HEK293 (cell line): ENCODE results near the gene SETD4.

Experiments
- CTCF ChIA-PET: fragments of 350-600 bp; formaldehyde crosslinking; extraction: SDS; loops from one replicate; lab custom pipeline; 2021; ENCODE audit warnings: antibody characterized with exemption; lab: Yijun Ruan, JAX
- POLR2A ChIA-PET: fragments of 300-600 bp; formaldehyde crosslinking; extraction: SDS; loops from one replicate; lab custom pipeline; 2020; ENCODE audit warnings: antibody characterized with exemption, inconsistent platforms; lab: Yijun Ruan, JAX
- H3K27ac ChIP-seq: fragments of 200-500 bp; sonication (Bioruptor generic); 2 replicates; pipeline ENCODE4 v1.5.1; 2014; ENCODE audit warnings: low read depth, low read length, control low read depth, inconsistent platforms; ENCODE audit errors: extremely low read depth
- H3K36me3 ChIP-seq, 2 experiments: fragments of 200-500 bp in 1 of 2; sonication (Bioruptor generic) in 1 of 2; 1 replicate in 1 of 2; 2 replicates in 1 of 2; pipeline ENCODE4 v1.5.1; 2014 to 2017; ENCODE audit warnings: inconsistent platforms in 2 of 2, low read length in 2 of 2; ENCODE audit not compliant: control insufficient read depth in 2 of 2, insufficient read depth in 1 of 2
- H3K4me1 ChIP-seq: fragments of 200-500 bp; sonication (Bioruptor generic); 2 replicates; pipeline ENCODE4 v1.5.1; 2014; ENCODE audit warnings: mild to moderate bottlenecking, low read length, inconsistent platforms; ENCODE audit not compliant: control insufficient read depth, insufficient read depth
- H3K4me3 ChIP-seq: 2 replicates; pipeline ENCODE4 v1.5.1; 2011; ENCODE audit warnings: low read depth, mild to moderate bottlenecking, control low read depth, low read length, moderate library complexity
- H3K9me3 ChIP-seq: fragments of 200-500 bp; sonication (Bioruptor generic); 2 replicates; pipeline ENCODE4 v1.5.1; 2014; ENCODE audit warnings: low read depth, low read length, inconsistent platforms; ENCODE audit not compliant: control insufficient read depth, insufficient read depth
- GFI1B ChIP-seq: fragments of 450-650 bp; formaldehyde crosslinking; IDR thresholded peaks from 2 replicates; pipeline ENCODE4 v1.5.1; 2016; ENCODE audit warnings: missing biosample characterization, missing genetic modification characterization
- GLIS2 ChIP-seq: fragments of 450-650 bp; formaldehyde crosslinking; IDR thresholded peaks from 2 replicates; pipeline ENCODE4 v1.5.1; 2016; ENCODE audit warnings: missing biosample characterization, missing genetic modification characterization
- REPIN1 ChIP-seq: fragments of 450-650 bp; formaldehyde crosslinking; IDR thresholded peaks from 2 replicates; pipeline ENCODE4 v1.5.1; 2017; ENCODE audit warnings: missing biosample characterization, missing genetic modification characterization, low read depth
- ZBTB1 ChIP-seq: fragments of 450-650 bp; formaldehyde crosslinking; IDR thresholded peaks from 2 replicates; pipeline ENCODE4 v1.5.1; 2016; ENCODE audit warnings: missing biosample characterization, missing genetic modification characterization
- ZBTB21 ChIP-seq: fragments of 450-650 bp; formaldehyde crosslinking; IDR thresholded peaks from 2 replicates; pipeline ENCODE4 v1.5.1; 2017; ENCODE audit warnings: missing biosample characterization, missing genetic modification characterization
- ZFP41 ChIP-seq: fragments of 450-650 bp; formaldehyde crosslinking; IDR thresholded peaks from 2 replicates; pipeline ENCODE4 v1.5.1; 2016; ENCODE audit warnings: missing biosample characterization, missing genetic modification characterization, borderline replicate concordance
- ZNF114 ChIP-seq: fragments of 450-650 bp; formaldehyde crosslinking; IDR thresholded peaks from 2 replicates; pipeline ENCODE4 v1.5.0; 2017; ENCODE audit warnings: missing biosample characterization, missing genetic modification characterization
- ZNF2 ChIP-seq: fragments of 450-650 bp; formaldehyde crosslinking; IDR thresholded peaks from 2 replicates; pipeline ENCODE4 v1.5.1; 2016; ENCODE audit warnings: missing biosample characterization, missing genetic modification characterization
- ZNF221 ChIP-seq: fragments of 450-650 bp; formaldehyde crosslinking; IDR thresholded peaks from 2 replicates; pipeline ENCODE4 v1.5.1; 2017; ENCODE audit warnings: missing biosample characterization, missing genetic modification characterization, borderline replicate concordance
- ZNF311 ChIP-seq: fragments of 450-650 bp; formaldehyde crosslinking; IDR thresholded peaks from 2 replicates; pipeline ENCODE4 v1.5.1; 2017; ENCODE audit warnings: missing biosample characterization, missing genetic modification characterization, borderline replicate concordance
- ZNF350 ChIP-seq: fragments of 450-650 bp; formaldehyde crosslinking; IDR thresholded peaks from 2 replicates; pipeline ENCODE4 v1.5.0; 2017; ENCODE audit warnings: missing biosample characterization, mild to moderate bottlenecking, missing genetic modification characterization
- ZNF426 ChIP-seq: fragments of 450-650 bp; formaldehyde crosslinking; IDR thresholded peaks from 2 replicates; pipeline ENCODE4 v1.5.1; 2017; ENCODE audit warnings: missing biosample characterization, missing genetic modification characterization, mild to moderate bottlenecking, inconsistent platforms, moderate library complexity
- ZNF501 ChIP-seq: fragments of 450-650 bp; formaldehyde crosslinking; IDR thresholded peaks from 2 replicates; pipeline ENCODE4 v1.5.1; 2016; ENCODE audit warnings: missing biosample characterization, missing genetic modification characterization
- ZNF514 ChIP-seq: fragments of 450-650 bp; formaldehyde crosslinking; IDR thresholded peaks from 2 replicates; pipeline ENCODE4 v1.5.1; 2016; ENCODE audit warnings: missing biosample characterization, missing genetic modification characterization
- ZNF549 ChIP-seq: fragments of 450-650 bp; IDR thresholded peaks from 2 replicates; pipeline ENCODE4 v1.5.1; 2018; ENCODE audit warnings: missing biosample characterization, missing genetic modification characterization, mild to moderate bottlenecking, inconsistent platforms, moderate library complexity
- ZNF785 ChIP-seq: fragments of 450-650 bp; formaldehyde crosslinking; IDR thresholded peaks from 2 replicates; pipeline ENCODE4 v1.5.1; 2016; ENCODE audit warnings: missing biosample characterization, missing genetic modification characterization
- ZNF837 ChIP-seq: fragments of 450-650 bp; formaldehyde crosslinking; IDR thresholded peaks from 2 replicates; pipeline ENCODE4 v1.5.1; 2016; ENCODE audit warnings: missing biosample characterization, missing genetic modification characterization
- TF ChIP-seq, protein P1 (sequence below): fragments of 450-650 bp; formaldehyde crosslinking; optimal IDR thresholded peaks from 2 replicates; pipeline ENCODE3; 2016; ENCODE audit warnings: missing biosample characterization, mild to moderate bottlenecking, missing genetic modification characterization
- TF ChIP-seq, protein P2 (sequence below): fragments of 450-650 bp; formaldehyde crosslinking; IDR thresholded peaks from 2 replicates; pipeline ENCODE4 v1.5.1; 2016; ENCODE audit warnings: missing biosample characterization, missing genetic modification characterization, borderline replicate concordance

SETD4 gene

DNA sequence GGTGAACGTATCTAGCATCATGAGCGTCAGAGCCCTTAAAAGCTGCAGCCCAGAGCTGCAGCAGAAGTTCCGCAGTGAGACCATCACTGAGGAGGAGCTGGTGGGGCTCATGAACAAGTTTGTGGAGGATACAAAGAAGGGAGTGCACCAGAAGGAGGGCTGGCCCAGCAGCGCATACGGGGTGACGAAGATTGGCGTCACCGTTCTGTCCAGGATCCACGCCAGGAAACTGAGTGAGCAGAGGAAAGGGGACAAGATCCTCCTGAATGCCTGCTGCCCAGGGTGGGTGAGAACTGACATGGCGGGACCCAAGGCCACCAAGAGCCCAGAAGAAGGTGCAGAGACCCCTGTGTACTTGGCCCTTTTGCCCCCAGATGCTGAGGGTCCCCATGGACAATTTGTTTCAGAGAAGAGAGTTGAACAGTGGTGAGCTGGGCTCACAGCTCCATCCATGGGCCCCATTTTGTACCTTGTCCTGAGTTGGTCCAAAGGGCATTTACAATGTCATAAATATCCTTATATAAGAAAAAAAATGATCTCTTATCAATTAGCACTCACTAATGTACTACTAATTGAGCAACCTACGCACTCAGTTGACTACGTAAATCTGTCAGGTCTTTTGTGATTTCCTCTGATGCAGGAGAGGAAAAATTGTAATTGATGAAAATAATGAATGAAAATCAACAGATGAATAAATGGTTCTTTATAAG is 12.3 kb upstream of the SETD4 start:
- CTCF ChIA-PET = interaction anchor here (0.5 to 1.3 kb wide), 5 partner anchors 13 to 190 kb away, joined by 3 to 6 read pairs (median 4); no protein-coding TSS in a partner anchor
- no peak overlapping the region for H3K27ac ChIP-seq
- TF ChIP-seq ZBTB21 (tag by site-specific recombination) = no peak
- TF ChIP-seq ZNF501 (tag by site-specific recombination) = no peak
- TF ChIP-seq ZNF221 = no peak
- TF ChIP-seq, protein P1, sequence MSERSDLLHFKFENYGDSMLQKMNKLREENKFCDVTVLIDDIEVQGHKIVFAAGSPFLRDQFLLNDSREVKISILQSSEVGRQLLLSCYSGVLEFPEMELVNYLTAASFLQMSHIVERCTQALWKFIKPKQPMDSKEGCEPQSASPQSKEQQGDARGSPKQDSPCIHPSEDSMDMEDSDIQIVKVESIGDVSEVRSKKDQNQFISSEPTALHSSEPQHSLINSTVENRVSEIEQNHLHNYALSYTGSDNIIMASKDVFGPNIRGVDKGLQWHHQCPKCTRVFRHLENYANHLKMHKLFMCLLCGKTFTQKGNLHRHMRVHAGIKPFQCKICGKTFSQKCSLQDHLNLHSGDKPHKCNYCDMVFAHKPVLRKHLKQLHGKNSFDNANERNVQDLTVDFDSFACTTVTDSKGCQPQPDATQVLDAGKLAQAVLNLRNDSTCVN (tag by site-specific recombination) = no peak
- no peak for TF ChIP-seq ZNF837 (tag by site-specific recombination)
- H3K36me3 ChIP-seq = peaks cover 8 to 28% of the 10 kb centered on the region in 2 experiments; a peak in 2 of 3 replicates
- no peak overlapping the region for H3K4me3 ChIP-seq
- POLR2A ChIA-PET = interaction anchor here (1.7 kb wide), 1 partner anchor 13 kb away, joined by 9 read pairs; the partner anchor contains the start of gene SETD4
- H3K9me3 ChIP-seq = no peaks in the 10 kb centered on the region
- H3K4me1 ChIP-seq = no peaks in the 10 kb centered on the region

DNA sequence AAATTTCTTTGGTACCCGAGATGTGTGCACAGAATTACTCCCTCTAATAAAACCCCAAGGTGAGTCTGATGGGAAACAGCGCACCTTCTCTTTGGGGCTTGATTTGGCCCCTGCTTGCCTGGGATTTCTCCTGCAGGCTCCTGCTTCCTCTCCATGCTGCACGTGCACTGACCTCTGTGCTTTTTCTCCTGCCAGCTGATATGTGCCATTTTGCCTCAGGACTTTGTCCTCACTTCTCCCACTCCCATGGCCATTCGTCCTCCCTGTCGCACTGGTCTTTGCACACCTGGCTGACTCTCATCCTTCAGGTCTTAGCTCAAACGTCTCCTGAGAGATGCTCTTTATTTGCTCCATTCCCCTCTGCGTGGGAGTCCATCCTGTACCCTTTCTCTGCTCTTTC is 10.7 kb upstream of the SETD4 start:
- no peaks in the 10 kb centered on the region for H3K4me1 ChIP-seq
- POLR2A ChIA-PET = interaction anchor here (0.5 to 2.6 kb wide), 7 partner anchors 11 to 42 kb away, joined by 3 to 58 read pairs (median 6); partner anchors contain the start of gene SETD4
- peaks cover 8 to 28% of the 10 kb centered on the region in 2 experiments; a peak in 2 of 3 replicates for H3K36me3 ChIP-seq
- H3K27ac ChIP-seq = no peak overlapping the region
- no peak overlapping the region for H3K4me3 ChIP-seq
- no peaks in the 10 kb centered on the region for H3K9me3 ChIP-seq
- CTCF ChIA-PET = interaction anchor here (0.7 to 1.9 kb wide), 4 partner anchors 16 to 42 kb away, joined by 3 to 8 read pairs (median 4); no protein-coding TSS in a partner anchor
- TF ChIP-seq ZNF114 (tag by site-specific recombination) (no peak), ZNF2 (tag by site-specific recombination) (no peak), ZNF514 (tag by site-specific recombination) (no peak), ZFP41 (no peak), ZNF785 (no peak), GLIS2 (no peak), ZNF549 (tag by site-specific recombination) (no peak), ZBTB1 (tag by site-specific recombination) (no peak), REPIN1 (tag by site-specific recombination) (no peak), ZNF426 (tag by site-specific recombination) (no peak), GFI1B (tag by site-specific recombination) (no peak), ZNF311 (tag by site-specific recombination) (no peak), ZNF350 (tag by site-specific recombination) (no peak)
- TF ChIP-seq, protein P2, sequence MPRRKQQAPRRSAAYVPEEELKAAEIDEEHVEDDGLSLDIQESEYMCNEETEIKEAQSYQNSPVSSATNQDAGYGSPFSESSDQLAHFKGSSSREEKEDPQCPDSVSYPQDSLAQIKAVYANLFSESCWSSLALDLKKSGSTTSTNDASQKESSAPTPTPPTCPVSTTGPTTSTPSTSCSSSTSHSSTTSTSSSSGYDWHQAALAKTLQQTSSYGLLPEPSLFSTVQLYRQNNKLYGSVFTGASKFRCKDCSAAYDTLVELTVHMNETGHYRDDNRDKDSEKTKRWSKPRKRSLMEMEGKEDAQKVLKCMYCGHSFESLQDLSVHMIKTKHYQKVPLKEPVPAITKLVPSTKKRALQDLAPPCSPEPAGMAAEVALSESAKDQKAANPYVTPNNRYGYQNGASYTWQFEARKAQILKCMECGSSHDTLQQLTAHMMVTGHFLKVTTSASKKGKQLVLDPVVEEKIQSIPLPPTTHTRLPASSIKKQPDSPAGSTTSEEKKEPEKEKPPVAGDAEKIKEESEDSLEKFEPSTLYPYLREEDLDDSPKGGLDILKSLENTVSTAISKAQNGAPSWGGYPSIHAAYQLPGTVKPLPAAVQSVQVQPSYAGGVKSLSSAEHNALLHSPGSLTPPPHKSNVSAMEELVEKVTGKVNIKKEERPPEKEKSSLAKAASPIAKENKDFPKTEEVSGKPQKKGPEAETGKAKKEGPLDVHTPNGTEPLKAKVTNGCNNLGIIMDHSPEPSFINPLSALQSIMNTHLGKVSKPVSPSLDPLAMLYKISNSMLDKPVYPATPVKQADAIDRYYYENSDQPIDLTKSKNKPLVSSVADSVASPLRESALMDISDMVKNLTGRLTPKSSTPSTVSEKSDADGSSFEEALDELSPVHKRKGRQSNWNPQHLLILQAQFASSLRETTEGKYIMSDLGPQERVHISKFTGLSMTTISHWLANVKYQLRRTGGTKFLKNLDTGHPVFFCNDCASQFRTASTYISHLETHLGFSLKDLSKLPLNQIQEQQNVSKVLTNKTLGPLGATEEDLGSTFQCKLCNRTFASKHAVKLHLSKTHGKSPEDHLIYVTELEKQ (tag by site-specific recombination) = no peak
